SK-N-SH treated with all-trans-retinoic acid at 6 μM for 48 hours (cell line): ENCODE results near the gene CCDC117.

Experiments
- ATAC-seq: fragments of 200-7000 bp; cut with Tn5 transposase; 3 replicates; pipeline ENCODE4 v1.9.1; 2020; ENCODE audit warnings: mild to moderate bottlenecking, moderate library complexity
- ARNTL ChIP-seq: fragments of 450-650 bp; formaldehyde crosslinking; IDR thresholded peaks from 2 replicates; pipeline ENCODE4 v1.5.0; 2020; ENCODE audit warnings: low read depth, mild to moderate bottlenecking, moderate library complexity, borderline replicate concordance
- BACH2 ChIP-seq: fragments of 250-450 bp; sonication (Bioruptor Pico); IDR thresholded peaks from 2 replicates; pipeline ENCODE4 v1.9.0; 2021; ENCODE audit warnings: mild to moderate bottlenecking, borderline replicate concordance
- CSDC2 ChIP-seq: fragments of 250-450 bp; sonication (Bioruptor Pico); IDR thresholded peaks from 2 replicates; pipeline ENCODE4 v1.5.0; 2020; ENCODE audit warnings: mild to moderate bottlenecking, moderate library complexity
- ESRRG ChIP-seq: fragments of 250-450 bp; sonication (Bioruptor Pico); IDR thresholded peaks from 2 replicates; pipeline ENCODE4 v1.6.1; 2021; ENCODE audit warnings: mild to moderate bottlenecking
- GLIS3 ChIP-seq: fragments of 250-450 bp; sonication (Bioruptor Pico); IDR thresholded peaks from 2 replicates; pipeline ENCODE4 v1.5.0; 2020; ENCODE audit warnings: mild to moderate bottlenecking, moderate library complexity
- ISL1 ChIP-seq: fragments of 250-450 bp; sonication (Bioruptor Pico); IDR thresholded peaks from 2 replicates; pipeline ENCODE4 v2.1.2; 2022; ENCODE audit warnings: mild to moderate bottlenecking, moderate library complexity
- OSR1 ChIP-seq: fragments of 250-450 bp; sonication (Bioruptor Pico); IDR thresholded peaks from 2 replicates; pipeline ENCODE4 v1.8.0; 2022; ENCODE audit warnings: moderate library complexity, mild to moderate bottlenecking, inconsistent platforms
- PATZ1 ChIP-seq: fragments of 250-450 bp; sonication (Bioruptor Pico); IDR thresholded peaks from 2 replicates; pipeline ENCODE4 v1.8.0; 2020; ENCODE audit warnings: mild to moderate bottlenecking, moderate library complexity, borderline replicate concordance
- PPARA ChIP-seq: fragments of 250-450 bp; sonication (Bioruptor Pico); IDR thresholded peaks from 2 replicates; pipeline ENCODE4 v1.5.0; 2020; ENCODE audit warnings: mild to moderate bottlenecking, borderline replicate concordance
- RARB ChIP-seq: fragments of 250-450 bp; sonication (Bioruptor Pico); IDR thresholded peaks from 2 replicates; pipeline ENCODE4 v1.8.0; 2021; ENCODE audit warnings: mild to moderate bottlenecking, moderate library complexity
- SNAI2 ChIP-seq: fragments of 250-450 bp; sonication (Bioruptor Pico); IDR thresholded peaks from 2 replicates; pipeline ENCODE4 v1.5.0; 2020; ENCODE audit warnings: mild to moderate bottlenecking, moderate library complexity
- TCF4 ChIP-seq: fragments of 250-450 bp; sonication (Bioruptor Pico); IDR thresholded peaks from 2 replicates; pipeline ENCODE4 v1.8.0; 2021; ENCODE audit warnings: mild to moderate bottlenecking, moderate library complexity, borderline replicate concordance
- TOX ChIP-seq: fragments of 250-450 bp; sonication (Bioruptor Pico); IDR thresholded peaks from 2 replicates; pipeline ENCODE4 v1.8.0; 2021; ENCODE audit warnings: mild to moderate bottlenecking, moderate library complexity, borderline replicate concordance
- ZC3H10 ChIP-seq: fragments of 250-450 bp; sonication (Bioruptor Pico); IDR thresholded peaks from 2 replicates; pipeline ENCODE4 v1.5.1; 2021; ENCODE audit warnings: mild to moderate bottlenecking, moderate library complexity
- ZFP3 ChIP-seq: fragments of 250-450 bp; sonication (Bioruptor Pico); IDR thresholded peaks from 2 replicates; pipeline ENCODE4 v1.5.0; 2020; ENCODE audit warnings: mild to moderate bottlenecking, moderate library complexity
- ZFP30 ChIP-seq: fragments of 450-650 bp; formaldehyde crosslinking; IDR thresholded peaks from 2 replicates; pipeline ENCODE4 v1.5.0; 2022; ENCODE audit warnings: mild to moderate bottlenecking, moderate library complexity
- ZNF565 ChIP-seq: fragments of 450-650 bp; formaldehyde crosslinking; conservative IDR thresholded peaks from 2 replicates; pipeline ENCODE4 v1.5.0; 2020; ENCODE audit warnings: low read depth, mild to moderate bottlenecking, moderate library complexity
- ZNF70 ChIP-seq: fragments of 450-650 bp; formaldehyde crosslinking; IDR thresholded peaks from 2 replicates; pipeline ENCODE4 v1.5.0; 2020; ENCODE audit warnings: mild to moderate bottlenecking, moderate library complexity
- ZNF8 ChIP-seq: fragments of 450-650 bp; formaldehyde crosslinking; IDR thresholded peaks from 2 replicates; pipeline ENCODE4 v1.5.0; 2020; ENCODE audit warnings: mild to moderate bottlenecking, moderate library complexity
- TF ChIP-seq, protein P1 (sequence below): fragments of 250-450 bp; sonication (Bioruptor Pico); IDR thresholded peaks from 2 replicates; pipeline ENCODE4 v1.5.1; 2020; ENCODE audit warnings: low read depth, mild to moderate bottlenecking, moderate library complexity
- TF ChIP-seq, protein P2 (sequence below): fragments of 250-450 bp; sonication (Bioruptor Pico); IDR thresholded peaks from 2 replicates; pipeline ENCODE4 v1.5.1; 2021; ENCODE audit warnings: mild to moderate bottlenecking, moderate library complexity
- TF ChIP-seq, protein P3 (sequence below): fragments of 250-450 bp; sonication (Bioruptor Pico); IDR thresholded peaks from 2 replicates; pipeline ENCODE4 v1.8.0; 2021; ENCODE audit warnings: low read depth, mild to moderate bottlenecking, moderate library complexity, borderline replicate concordance

Gene CCDC117

GRCh38 chr22:28780296-28780695 lies 7.8 kb downstream of the CCDC117 start:
- no peak for ATAC-seq
- TF ChIP-seq ZC3H10 (CRISPR knock-in tag), result no peak
- TF ChIP-seq ESRRG, result no peak
- no peak for TF ChIP-seq TOX (CRISPR knock-in tag)
- TF ChIP-seq TCF4 (CRISPR knock-in tag), result no peak
- TF ChIP-seq, protein P1, sequence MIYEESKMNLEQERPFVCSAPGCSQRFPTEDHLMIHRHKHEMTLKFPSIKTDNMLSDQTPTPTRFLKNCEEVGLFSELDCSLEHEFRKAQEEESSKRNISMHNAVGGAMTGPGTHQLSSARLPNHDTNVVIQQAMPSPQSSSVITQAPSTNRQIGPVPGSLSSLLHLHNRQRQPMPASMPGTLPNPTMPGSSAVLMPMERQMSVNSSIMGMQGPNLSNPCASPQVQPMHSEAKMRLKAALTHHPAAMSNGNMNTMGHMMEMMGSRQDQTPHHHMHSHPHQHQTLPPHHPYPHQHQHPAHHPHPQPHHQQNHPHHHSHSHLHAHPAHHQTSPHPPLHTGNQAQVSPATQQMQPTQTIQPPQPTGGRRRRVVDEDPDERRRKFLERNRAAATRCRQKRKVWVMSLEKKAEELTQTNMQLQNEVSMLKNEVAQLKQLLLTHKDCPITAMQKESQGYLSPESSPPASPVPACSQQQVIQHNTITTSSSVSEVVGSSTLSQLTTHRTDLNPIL (CRISPR knock-in tag), result no peak
- no peak for TF ChIP-seq RARB (CRISPR knock-in tag)

GRCh38 chr22:28783786-28784671 lies 11.5 kb downstream of the CCDC117 start:
- no peak for ATAC-seq
- TF ChIP-seq, protein P2, sequence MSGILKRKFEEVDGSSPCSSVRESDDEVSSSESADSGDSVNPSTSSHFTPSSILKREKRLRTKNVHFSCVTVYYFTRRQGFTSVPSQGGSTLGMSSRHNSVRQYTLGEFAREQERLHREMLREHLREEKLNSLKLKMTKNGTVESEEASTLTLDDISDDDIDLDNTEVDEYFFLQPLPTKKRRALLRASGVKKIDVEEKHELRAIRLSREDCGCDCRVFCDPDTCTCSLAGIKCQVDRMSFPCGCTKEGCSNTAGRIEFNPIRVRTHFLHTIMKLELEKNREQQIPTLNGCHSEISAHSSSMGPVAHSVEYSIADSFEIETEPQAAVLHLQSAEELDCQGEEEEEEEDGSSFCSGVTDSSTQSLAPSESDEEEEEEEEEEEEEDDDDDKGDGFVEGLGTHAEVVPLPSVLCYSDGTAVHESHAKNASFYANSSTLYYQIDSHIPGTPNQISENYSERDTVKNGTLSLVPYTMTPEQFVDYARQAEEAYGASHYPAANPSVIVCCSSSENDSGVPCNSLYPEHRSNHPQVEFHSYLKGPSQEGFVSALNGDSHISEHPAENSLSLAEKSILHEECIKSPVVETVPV, result no peak
- TF ChIP-seq ZFP30 (CRISPR knock-in tag) (no peak), ZNF565 (CRISPR knock-in tag) (no peak), ZNF8 (no peak), OSR1 (CRISPR knock-in tag) (no peak), ESRRG (no peak), ZNF70 (CRISPR knock-in tag) (no peak), PATZ1 (no peak), ZC3H10 (CRISPR knock-in tag) (no peak), ARNTL (CRISPR knock-in tag) (no peak), ZFP3 (CRISPR knock-in tag) (no peak), GLIS3 (CRISPR knock-in tag) (no peak), BACH2 (CRISPR knock-in tag) (no peak), PPARA (CRISPR knock-in tag) (no peak)
- TF ChIP-seq, protein P3, sequence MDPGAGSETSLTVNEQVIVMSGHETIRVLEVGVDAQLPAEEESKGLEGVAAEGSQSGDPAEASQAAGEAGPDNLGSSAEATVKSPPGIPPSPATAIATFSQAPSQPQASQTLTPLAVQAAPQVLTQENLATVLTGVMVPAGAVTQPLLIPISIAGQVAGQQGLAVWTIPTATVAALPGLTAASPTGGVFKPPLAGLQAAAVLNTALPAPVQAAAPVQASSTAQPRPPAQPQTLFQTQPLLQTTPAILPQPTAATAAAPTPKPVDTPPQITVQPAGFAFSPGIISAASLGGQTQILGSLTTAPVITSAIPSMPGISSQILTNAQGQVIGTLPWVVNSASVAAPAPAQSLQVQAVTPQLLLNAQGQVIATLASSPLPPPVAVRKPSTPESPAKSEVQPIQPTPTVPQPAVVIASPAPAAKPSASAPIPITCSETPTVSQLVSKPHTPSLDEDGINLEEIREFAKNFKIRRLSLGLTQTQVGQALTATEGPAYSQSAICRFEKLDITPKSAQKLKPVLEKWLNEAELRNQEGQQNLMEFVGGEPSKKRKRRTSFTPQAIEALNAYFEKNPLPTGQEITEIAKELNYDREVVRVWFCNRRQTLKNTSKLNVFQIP, result no peak
- TF ChIP-seq, all 23 proteins: peak for 0

DNA sequence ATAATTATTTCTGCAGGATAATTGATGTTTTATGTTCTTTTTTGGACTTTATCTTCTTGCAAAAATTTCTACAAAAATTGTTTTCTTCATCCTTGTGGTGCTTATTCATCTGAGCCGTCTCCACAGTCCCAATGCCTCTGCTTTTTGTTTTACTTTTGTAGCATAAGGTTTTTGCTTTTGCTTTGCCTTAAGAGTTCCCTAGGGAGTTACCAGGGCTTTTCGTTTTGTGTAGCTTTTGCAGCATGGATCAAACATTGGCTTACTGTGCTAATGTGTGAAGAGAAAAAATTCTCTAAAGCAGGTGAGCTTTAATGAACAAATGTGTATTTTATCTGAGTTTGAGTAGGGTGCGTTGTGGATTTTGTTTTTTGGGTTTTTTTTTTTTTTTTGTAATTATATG lies 16.1 kb downstream of the CCDC117 start:
- TF ChIP-seq ARNTL (CRISPR knock-in tag) (no peak), ZFP30 (CRISPR knock-in tag) (no peak), ZC3H10 (CRISPR knock-in tag) (no peak), TCF4 (CRISPR knock-in tag) (no peak), TOX (CRISPR knock-in tag) (no peak), CSDC2 (CRISPR knock-in tag) (no peak), PPARA (CRISPR knock-in tag) (no peak), ESRRG (no peak), SNAI2 (CRISPR knock-in tag) (no peak), OSR1 (CRISPR knock-in tag) (no peak), GLIS3 (CRISPR knock-in tag) (no peak), PATZ1 (no peak), ISL1 (CRISPR knock-in tag) (no peak), ZNF8 (no peak), ZNF70 (CRISPR knock-in tag) (no peak), ZNF565 (CRISPR knock-in tag) (no peak), BACH2 (CRISPR knock-in tag) (no peak)
- TF ChIP-seq, protein P2, result no peak
- TF ChIP-seq, protein P3, result no peak
- no peak for ATAC-seq
